Stimulated activated CD8-positive, alpha-beta memory T cell treated with anti-CD3 and anti-CD28 coated beads, Interleukin-4, amount 100 ng/mL, for 24 hours (primary cell): ENCODE results near the gene WNT9A.
"Not testable (repeated sequence)": the region's sequence is repeated elsewhere in the genome, so short reads cannot be mapped to it uniquely, and the experiment has no call there.

Source experiments
- DNase-seq: peaks from one replicate; pipeline ENCODE4 v3.0.0-alpha.2; 2020; ENCODE audit warnings: low read depth

WNT9A gene, protein sequence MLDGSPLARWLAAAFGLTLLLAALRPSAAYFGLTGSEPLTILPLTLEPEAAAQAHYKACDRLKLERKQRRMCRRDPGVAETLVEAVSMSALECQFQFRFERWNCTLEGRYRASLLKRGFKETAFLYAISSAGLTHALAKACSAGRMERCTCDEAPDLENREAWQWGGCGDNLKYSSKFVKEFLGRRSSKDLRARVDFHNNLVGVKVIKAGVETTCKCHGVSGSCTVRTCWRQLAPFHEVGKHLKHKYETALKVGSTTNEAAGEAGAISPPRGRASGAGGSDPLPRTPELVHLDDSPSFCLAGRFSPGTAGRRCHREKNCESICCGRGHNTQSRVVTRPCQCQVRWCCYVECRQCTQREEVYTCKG

DNA sequence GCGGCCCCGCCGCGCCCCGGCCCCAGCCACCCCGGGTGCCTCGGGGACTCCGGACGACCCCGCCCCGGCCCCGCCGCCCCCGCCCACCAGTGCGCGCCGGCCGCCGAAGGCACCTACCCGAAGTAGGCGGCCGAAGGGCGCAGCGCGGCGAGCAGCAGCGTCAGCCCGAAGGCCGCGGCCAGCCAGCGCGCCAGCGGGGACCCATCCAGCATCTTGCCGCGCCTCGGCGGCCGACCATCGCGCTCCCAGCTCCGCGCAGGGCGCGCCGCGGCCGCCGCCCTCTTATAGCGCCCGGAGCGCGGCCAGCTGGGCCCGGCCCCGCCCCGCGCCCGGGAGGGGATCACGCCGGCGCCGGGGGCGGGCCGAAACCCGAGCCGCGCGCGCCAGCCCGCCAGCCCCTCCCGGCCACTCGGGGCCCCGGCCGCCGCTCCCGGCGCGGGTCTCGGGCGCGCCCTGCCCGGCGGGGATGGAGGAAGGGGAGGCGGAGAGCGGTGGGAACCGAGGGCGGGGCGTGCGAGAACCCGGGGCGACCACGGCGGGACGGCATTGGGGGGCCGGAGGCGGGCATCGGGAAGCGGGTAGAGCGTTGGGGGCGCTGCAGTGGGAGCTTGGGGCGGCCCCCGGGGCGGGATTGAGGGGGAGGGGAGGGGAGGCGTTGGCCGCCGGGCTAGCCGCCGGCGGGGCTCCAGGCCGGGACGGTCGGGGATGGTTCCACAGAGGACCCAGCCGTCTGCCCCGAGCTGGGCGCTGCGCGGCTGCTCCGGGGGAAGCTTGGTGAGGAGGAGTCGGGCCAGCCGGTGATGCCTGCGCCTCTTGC is at the start of gene WNT9A:
TSS of gene WNT9A (minus strand) at position 257 of the 817 bp plus-strand sequence. CDS start at position 212, 45 bp downstream.
- no peak for DNase-seq

DNA sequence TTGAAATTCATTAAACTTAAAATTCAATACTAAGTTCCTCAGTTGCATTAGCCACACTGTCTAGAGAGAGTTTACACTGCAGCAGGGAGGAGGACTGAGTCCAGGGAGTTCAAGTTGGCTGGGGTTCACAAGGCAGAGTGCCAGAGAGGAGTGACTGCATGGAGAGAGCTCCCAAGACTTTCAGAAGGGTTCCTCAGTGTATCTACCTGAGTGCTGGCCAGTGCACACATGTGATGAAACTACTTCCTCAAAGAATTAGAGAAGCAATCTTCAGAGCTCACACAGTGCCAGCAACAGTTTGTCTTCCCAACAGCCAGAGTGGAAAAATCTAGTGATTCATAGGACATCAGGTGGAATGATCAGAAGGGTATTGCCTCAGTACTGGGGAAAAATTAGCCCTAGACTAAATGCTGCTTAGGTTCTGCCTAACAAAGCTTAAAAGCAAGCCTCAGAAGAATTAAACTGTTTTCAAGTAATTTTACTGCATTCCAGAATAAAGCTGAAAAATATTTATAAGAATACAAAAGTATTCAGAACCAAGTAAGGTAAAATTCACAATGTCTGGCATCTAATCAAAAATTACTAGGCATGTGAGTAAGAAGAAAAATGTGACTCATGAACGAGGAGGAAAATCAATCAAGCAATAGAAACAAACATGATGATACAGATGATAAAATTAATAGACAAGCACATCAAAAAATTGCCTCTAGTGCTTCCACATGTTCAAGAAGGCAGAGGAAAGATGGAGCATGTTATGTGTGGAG is 48.6 kb upstream of the WNT9A start:
- DNase-seq = no peak

DNA sequence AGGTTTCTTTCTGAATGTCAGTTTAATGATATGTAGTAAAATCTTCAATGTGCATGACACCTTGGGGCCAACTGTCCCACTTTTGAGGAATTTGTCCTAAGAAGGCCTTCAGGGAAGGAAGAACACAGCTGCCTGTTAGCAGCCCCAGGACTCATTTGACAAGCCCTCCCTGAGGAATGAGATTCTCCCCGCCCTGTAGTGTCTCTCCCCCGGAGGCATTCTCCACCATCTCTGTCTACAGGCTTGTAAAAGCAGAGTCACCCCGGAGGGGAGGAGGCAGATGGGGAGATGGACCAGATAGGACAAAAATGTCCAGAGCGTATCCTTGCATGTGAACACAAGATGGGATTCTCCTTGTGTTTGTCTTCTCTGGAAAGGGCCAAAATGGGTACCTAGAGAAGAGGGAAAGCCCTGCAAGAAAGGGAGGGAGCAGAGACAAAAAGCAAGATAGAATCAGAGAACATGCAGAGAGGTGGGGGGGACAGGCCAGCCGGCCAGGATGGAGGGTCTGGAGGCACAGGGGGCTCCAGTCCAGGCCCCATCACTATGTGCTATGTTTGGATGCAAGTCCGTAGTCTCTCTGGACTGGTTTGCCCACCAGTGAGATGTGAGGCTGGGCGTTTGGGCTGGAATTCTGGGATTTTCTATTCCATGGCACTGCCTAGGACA is 47.0 kb upstream of the WNT9A start:
- no peak for DNase-seq

DNA sequence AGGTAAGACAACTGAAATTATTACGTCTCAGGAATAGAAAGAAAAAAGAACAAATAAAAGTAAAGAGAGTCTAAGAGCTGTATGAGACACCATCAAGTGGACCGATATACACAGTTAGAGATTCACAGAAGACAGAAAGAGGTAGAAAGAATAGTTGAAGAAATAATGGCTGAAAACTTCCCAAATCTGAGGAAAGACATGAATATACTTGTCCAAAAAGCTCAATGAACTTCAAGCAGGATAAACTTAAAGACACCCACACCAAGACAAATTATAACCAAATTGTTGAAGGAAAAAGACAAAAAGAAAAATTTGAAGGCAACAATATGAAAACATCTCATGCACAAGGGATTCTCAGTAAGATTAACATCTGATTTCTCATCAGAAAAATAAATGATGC is 39.4 kb upstream of the WNT9A start:
- no peak for DNase-seq

DNA sequence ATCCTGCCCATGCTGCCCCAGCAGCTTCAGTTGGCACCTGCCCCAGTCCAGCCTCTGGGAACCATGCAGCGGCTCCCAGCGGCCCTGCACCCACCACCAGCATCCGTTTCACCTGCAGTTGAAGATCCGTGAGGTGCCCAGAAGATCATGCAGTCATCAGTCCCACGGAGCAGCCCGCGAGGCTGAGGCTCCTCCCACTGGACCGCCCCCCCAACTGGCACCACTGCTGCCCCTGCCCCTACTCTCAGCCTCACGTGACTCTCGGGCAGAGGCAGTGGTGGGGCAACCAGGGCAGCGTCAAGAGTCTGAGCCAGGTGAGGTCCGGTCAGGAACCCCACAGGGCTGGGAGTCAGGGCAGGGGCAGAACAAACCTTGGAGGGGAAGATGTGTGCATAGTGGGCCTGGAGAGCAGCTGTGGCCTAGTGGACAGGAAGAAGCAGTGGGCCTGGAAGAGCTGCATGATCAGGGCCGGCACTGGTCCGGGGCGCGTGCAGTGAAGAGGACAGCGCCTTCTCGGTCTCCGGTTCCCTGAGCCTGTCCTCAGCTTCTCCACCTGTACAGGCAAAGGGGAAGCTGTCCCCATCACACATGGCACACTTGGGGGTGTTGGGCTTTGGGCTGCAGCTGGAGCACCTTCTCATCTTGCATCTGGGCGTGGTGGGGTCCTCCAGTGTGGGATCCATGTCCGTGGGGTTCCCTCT is 28.0 kb upstream of the WNT9A start:
- not testable (repeated sequence) for DNase-seq

DNA sequence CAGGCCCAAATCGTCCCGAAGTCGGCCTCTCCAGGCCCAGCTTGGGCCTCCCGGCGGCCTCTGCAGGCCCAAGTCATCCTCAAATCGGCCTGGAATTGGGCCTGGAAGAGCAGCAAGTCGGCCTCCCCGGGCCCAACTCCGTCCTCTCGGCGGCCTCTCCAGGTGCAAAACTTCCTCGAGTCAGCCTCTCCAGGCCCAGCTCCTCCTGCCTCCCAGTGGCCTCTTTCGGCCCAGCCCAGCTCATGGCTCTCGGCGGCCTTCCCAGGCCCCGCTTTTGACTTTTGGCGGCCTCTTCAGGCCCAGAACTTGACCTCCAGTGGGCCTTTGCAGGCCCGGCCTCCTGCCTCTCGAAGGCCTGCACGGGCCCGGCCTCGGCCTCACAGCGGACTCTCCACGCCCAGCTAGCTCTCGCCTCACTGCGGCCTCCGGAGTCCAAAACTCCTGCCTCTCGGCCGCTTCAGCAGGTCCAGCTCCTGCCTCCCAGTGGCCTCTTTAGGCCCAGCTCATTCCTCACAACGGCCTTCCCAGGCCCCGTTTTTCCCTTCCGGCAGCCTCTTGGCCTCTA is 26.1 kb upstream of the WNT9A start:
- DNase-seq = not testable (repeated sequence)

DNA sequence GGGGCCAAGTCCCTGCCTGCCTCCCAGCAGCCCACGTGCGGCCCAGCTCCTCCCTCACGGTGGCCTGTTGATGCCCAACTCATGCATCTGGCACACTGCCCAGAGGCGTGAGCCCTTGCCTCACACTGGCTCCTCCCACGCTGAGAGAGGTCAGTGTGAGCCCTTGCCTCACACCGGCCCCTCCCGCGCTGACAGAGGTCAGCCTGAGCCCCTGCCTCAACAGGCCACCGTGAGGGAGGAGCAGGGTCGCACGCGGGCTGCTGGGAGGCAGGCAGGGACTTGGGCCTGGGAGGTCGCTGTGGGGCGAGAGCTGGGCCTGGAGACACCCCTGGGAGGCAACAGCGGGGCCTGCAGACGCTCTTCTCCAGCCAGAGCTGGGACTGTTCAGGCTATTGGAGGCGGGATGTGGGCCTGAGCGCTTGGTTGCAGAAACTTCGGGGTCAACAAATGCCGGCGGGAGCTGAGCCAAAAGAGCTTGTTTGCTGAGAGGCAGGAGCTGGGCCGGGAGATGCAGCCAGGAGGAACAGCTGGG is 25.2 kb upstream of the WNT9A start:
- DNase-seq = not testable (repeated sequence)

DNA sequence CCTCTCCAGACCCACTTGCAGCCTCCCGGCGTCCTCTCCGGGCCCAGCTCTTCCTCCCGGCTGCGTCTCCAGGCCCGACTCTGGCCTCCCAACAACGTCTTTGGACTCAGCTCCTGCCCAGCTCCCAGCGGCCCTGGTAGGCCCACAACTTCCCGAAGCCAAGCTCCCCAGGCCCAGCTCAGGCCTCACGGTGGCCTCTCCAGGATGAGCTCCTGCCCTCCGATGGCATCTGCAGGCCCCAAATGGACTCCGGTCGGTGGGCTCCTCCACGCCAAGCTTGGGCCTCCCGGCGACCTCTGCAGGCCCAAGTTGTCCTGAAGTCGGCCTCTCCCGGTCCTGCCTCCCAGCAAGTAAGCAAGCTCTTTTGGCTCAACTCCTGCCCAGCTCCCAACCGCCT is 24.5 kb upstream of the WNT9A start:
- not testable (repeated sequence) for DNase-seq

DNA sequence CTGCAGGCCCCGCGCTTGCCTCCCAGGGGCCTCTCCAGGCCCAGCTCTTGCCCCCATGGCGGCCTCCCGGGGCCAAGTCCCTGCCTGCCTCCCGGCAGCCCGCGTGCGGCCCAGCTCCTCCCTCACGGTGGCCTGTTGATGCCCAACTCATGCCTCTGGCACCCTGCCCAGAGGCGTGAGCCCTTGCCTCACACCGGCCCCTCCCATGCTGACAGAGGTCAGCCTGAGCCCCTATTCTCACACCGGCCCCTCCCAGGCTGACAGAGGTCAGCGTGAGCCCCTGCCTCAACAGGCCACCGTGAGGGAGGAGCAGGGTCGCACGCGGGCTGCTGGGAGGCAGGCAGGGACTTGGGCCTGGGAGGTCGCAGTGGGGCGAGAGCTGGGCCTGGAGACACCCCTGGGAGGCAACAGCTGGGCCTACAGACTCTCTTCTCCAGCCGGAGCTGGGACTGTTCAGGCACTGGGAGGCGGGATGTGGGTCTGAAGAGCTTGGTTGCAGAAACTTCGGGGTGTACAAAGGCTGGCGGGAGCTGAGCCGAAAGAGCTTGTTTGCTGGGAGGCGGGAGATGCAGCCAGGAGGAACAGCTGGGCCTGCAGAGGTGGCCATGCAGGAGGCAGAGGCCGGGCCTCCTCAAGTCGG is 24.0 kb upstream of the WNT9A start:
- DNase-seq = not testable (repeated sequence)

DNA sequence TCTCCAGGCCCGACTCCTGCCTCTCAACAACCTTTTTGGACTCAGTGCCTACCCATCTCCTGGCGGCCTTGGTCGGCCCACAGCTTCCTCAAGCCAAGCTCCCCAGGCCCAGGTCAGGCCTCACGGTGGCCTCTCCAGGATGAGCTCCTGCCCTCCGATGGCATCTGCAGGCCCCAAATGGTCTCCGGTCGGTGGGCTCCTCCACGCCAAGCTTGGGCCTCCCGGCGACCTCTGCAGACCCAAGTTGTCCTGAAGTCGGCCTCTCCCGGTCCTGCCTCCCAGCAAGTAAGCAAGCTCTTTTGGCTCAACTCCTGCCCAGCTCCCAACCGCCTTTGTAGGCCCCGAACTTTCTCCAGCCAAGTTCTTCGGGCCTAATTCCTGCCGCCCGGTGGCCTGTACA is 23.5 kb upstream of the WNT9A start:
- not testable (repeated sequence) for DNase-seq

DNA sequence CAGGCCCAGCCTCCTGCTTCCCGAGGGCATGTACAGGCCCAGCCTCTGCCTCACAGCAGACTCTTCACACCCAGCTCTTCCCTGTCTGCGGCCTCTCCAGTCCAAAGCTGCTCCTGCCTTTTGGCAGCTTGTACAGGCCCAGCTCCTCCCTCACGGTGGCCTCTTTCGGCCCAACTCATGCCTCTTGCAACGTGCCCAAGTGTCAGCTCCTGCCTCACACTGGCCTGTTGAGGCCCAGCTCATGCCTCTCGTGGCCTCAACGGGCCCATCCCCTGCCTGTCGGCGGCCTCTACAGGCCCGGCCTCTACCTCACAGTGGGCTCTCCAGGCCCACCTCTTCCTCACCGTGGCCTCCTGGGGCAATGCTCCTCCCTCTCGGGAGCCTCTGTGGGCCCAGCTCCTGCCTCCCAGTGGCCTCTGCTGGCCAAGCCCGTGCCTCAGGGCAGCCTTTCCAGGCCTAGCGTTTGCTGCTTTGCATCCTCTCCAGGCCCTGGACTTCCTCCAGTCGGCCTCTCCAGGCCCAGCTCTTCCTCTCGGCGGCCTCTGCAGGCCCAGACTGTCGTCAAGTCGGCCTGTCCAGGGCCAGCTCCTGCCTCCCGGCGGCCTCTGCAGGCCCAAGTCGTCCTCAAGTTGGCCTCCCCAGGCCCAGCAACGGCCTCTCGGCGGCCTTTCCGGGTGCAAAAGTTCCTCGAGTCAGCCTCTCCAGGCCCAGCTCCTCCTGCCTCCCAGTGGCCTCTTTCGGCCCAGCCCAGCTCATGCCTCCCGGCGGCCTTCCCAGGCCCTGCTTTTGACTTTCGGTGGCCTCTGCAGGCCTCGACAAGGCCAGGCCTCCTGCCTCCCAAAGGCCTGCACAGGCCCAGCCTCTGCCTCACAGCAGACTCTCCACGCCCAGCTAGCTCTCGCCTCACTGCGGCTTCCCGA is 22.6 kb upstream of the WNT9A start:
- DNase-seq = not testable (repeated sequence)

DNA sequence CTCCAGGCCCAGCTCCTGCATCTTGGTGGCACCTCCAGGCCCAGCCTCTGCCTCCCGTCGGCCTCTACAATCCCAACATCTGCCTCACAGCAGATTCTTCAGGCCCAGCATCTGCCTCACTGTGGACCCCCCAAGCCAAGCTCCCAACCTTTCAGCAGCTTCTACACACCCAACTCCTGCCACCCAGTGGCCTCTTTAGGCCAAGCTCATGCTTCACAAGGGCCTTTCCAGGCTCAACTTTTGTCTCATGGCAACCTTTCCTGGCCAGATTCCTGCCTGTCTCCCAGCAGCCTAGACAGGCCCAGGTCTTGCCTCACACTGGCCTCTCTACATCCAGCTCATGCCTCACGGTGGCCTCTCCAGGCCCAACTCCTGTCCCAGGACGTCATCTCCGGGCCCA is 20.1 kb upstream of the WNT9A start:
- DNase-seq = not testable (repeated sequence)

DNA sequence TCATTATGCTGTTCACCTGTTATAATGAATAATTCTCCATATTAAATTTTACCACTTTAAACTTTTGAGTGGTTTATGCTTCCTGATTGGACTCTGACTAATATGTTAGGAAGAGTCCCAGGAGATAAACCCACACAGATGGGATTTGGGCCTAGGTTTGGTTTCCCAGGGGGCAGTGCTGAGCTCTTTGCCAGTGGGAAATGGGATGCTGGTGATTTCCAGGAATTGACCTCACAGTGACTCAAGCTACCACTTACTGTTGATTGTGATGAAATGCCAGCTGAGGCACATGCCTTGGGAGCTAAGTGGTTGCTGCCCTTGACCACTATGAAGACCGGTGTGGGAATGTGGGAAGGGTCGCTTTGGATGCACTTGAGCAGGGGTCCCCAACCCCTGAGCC is 19.0 kb upstream of the WNT9A start:
- DNase-seq = not testable (repeated sequence)

DNA sequence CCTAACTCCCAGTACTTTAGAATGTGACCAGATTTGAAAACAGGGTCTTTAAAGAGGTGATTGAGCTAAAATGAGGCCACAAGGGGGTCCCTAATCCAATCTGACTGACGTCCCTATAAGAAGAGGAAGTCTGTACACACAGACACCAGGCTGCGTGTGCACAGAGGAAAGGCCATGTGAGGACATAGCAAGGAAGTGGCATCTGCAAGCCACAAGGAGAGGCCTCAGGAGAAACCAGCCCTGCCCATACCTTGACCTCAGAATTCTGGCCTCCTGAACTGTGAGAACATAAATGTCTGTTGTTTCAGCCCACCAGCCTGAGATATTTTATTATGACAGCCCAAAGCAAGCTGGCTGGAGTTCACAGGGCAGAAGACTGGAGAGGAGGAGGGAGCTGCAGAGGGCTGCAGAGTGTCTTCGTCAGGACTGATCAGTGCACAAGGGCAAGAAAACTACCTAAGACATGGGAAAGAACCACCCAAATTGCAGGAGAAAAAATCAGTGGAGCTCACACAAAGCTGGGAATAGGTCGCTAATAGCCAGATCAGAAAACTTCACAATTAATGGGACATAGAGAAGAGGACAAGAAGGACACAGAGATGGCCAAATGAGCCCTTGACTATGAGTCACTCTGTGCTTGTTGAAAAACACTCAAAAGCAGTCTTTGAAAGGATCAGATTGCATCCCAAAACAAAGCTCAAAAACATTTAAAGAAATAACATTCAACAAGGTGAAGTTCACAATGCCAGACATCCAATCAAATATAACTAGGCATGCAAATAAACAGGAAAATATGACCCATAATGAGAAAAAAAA is 14.1 kb upstream of the WNT9A start:
- no peak for DNase-seq

DNA sequence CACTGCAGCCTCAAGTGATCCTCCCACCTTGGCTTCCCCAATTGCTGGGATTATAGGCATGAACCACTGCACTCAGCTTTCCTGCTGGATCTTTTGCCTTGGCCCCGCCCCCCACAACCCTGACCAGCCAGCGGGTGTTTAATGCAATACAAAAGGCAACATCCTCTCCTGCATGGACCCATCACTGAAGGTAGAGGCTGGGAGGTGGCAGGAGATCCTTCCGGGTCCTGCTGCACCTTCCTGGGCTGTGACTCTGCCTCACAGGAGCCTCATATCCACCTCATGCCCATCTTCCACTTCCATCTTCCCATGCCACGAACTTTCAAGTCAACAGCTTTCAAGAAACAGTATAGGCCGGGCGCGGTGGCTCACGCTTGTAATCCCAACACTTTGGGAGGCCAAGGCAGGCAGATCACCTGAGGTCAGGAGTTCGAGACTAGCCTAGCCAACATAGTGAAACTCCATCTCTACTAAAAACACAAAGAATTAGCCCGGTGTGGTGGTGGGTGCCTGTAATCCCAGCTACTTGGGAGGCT is 11.7 kb upstream of the WNT9A start:
- no peak for DNase-seq

DNA sequence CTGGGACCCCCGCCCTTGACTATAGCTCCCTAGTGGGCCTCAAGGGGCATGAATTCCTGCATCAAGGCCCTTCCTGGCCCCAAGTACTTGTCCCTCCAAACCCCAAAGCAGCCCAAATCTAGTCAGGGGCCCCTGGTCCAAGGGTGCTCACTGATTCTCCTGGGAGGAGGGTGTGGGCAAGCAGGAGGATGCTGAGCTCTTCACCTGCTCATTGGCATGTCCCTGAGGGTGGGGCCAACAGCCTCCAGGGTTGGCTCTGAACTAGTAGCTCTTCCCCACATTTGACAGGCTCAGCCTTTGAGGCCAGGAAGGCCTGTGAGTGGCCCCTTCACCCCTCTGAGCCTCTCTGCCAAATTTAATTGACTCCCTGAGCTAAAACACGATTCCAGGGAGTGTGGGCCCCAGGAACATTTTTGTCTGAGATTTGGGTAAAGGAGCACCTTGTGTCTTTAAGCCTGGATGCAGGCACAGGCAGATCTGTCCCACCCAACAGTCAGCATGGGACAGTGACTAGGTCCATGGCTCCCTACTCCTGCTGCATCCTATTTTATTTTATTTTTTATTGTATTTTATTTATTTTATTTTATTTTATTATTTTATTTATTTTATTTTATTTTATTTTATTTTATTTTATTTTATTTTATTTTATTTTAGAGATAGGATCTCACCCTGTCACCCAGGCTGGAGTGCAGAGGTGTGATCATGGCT is 11.0 kb upstream of the WNT9A start:
- no peak for DNase-seq

DNA sequence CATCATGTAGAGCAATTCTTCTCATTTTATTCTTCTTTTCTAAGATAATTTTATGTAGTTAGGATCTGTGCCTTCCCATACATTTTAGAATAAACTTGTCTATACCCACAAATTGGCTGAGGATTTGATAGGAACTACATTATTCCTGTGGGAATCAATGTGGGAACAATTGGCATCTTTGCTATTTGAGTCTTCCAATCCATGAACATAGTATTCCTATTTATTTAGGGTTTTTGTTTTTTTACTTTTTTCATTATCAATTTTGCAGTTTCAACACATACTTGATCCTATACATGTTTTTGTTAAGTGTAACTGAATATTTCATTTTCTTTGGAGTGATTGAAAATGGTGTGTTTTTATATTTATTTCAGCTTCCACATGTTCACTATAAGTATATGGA is 8.1 kb upstream of the WNT9A start:
- DNase-seq = no peak
